Measurements from ENCODE around the gene ZNF416.

ZNF416 gene

GRCh38 chr19:57578487-57579205 is at the start of gene ZNF416:
ZNF416 (minus strand) TSS chr19:57578911; CDS start chr19:57578704, 207 bp downstream.
- H3K4me1 ChIP-seq (ENCODE audit: control insufficient read depth in 5 of 5, insufficient read depth in 5 of 5, low read length in 5 of 5): peaks cover 3 to 25% (median 22%) of the 10 kb centered on the region in 5 donors
- no peaks in the 10 kb centered on the region for H3K27me3 ChIP-seq (ENCODE audit: control insufficient read depth in 5 of 5, insufficient read depth in 4 of 5, low read length in 5 of 5)
- H3K4me3 ChIP-seq (ENCODE audit: low read depth in 1 of 5, low read length in 5 of 5): peak within 1 kb of the TSS; percentile 73 to 98 (median 92)
- H3K9ac ChIP-seq (ENCODE audit: low read length in 5 of 5): peak within 1 kb of the TSS in 4 of 5 donors; percentile 70 to 91 (median 88)
- peak within 1 kb of the TSS; percentile 46 for H3K27ac ChIP-seq (ENCODE audit: low read depth, low read length)
- peaks cover 13 to 34% (median 29%) of the 10 kb centered on the region in 5 donors for H3K36me3 ChIP-seq (ENCODE audit: control insufficient read depth in 5 of 5, insufficient read depth in 5 of 5, low read length in 5 of 5)
- peaks cover 34 to 48% (median 39%) of the 10 kb centered on the region in 5 donors for H3K9me3 ChIP-seq (ENCODE audit: control insufficient read depth in 5 of 5, low read length in 5 of 5)

GRCh38 chr19:57623091-57623490 is 44.4 kb upstream of the ZNF416 start:
- H3K9ac ChIP-seq (ENCODE audit: low read length in 5 of 5): no peak overlapping the region

GRCh38 chr19:57620673-57621348 is 42.1 kb upstream of the ZNF416 start:
- H3K4me1 ChIP-seq (ENCODE audit: control insufficient read depth in 5 of 5, insufficient read depth in 5 of 5, low read length in 5 of 5): peaks cover 0 to 5% (median 0%) of the 10 kb centered on the region in 5 donors
- H3K9me3 ChIP-seq (ENCODE audit: control insufficient read depth in 5 of 5, low read length in 5 of 5): peaks cover 91 to 100% (median 98%) of the 10 kb centered on the region in 5 donors
- peak overlapping the region; percentile 41 to 96 (median 88) for H3K4me3 ChIP-seq (ENCODE audit: low read depth in 1 of 5, low read length in 5 of 5)
- H3K36me3 ChIP-seq (ENCODE audit: control insufficient read depth in 5 of 5, insufficient read depth in 5 of 5, low read length in 5 of 5): peaks cover 44 to 78% (median 70%) of the 10 kb centered on the region in 5 donors
- H3K27ac ChIP-seq (ENCODE audit: low read depth, low read length): no peak overlapping the region
- H3K9ac ChIP-seq (ENCODE audit: low read length in 5 of 5): peak overlapping the region in 1 of 5 donors; percentile 33
- H3K27me3 ChIP-seq (ENCODE audit: control insufficient read depth in 5 of 5, insufficient read depth in 4 of 5, low read length in 5 of 5): peaks cover 0 to 3% (median 0%) of the 10 kb centered on the region in 5 donors

More at GRCh38 chr19:57623091-57623490, 44.4 kb upstream of the ZNF416 start:
- Histone ChIP-seq H3K27me3 (ENCODE audit: control insufficient read depth in 5 of 5, insufficient read depth in 4 of 5, low read length in 5 of 5) (peaks cover 0 to 3% (median 0%) of the 10 kb centered on the region in 5 donors), H3K9me3 (ENCODE audit: control insufficient read depth in 5 of 5, low read length in 5 of 5) (peaks cover 74 to 95% (median 90%) of the 10 kb centered on the region in 5 donors), H3K4me1 (ENCODE audit: control insufficient read depth in 5 of 5, insufficient read depth in 5 of 5, low read length in 5 of 5) (peaks cover 0 to 5% (median 0%) of the 10 kb centered on the region in 5 donors), H3K4me3 (ENCODE audit: low read depth in 1 of 5, low read length in 5 of 5) (peak overlapping the region in 3 of 5 donors; percentile 65 to 96 (median 88)), H3K27ac (ENCODE audit: low read depth, low read length) (no peak overlapping the region), H3K36me3 (ENCODE audit: control insufficient read depth in 5 of 5, insufficient read depth in 5 of 5, low read length in 5 of 5) (peaks cover 40 to 57% (median 48%) of the 10 kb centered on the region in 5 donors)

- H3K36me3 ChIP-seq (ENCODE audit: control insufficient read depth in 5 of 5, insufficient read depth in 5 of 5, low read length in 5 of 5): peaks cover 13 to 48% (median 45%) of the 10 kb centered on the region in 5 donors
These were observed 36.6 kb upstream of the ZNF416 start for GRCh38 chr19:57615346-57615745.

GRCh38 chr19:57613941-57614743 is 35.4 kb upstream of the ZNF416 start, which contains the start of gene ZNF134:
ZNF134 (plus strand) TSS chr19:57614242; CDS start chr19:57619469, 5,227 bp downstream.
- Histone ChIP-seq H3K27me3 (ENCODE audit: control insufficient read depth in 5 of 5, insufficient read depth in 4 of 5, low read length in 5 of 5) (no peaks in the 10 kb centered on the region), H3K9ac (ENCODE audit: low read length in 5 of 5) (peak within 1 kb of the TSS; percentile 23 to 91 (median 87)), H3K36me3 (ENCODE audit: control insufficient read depth in 5 of 5, insufficient read depth in 5 of 5, low read length in 5 of 5) (peaks cover 5 to 36% (median 33%) of the 10 kb centered on the region in 5 donors), H3K4me1 (ENCODE audit: control insufficient read depth in 5 of 5, insufficient read depth in 5 of 5, low read length in 5 of 5) (peaks cover 0 to 19% (median 17%) of the 10 kb centered on the region in 5 donors), H3K27ac (ENCODE audit: low read depth, low read length) (no peak within 1 kb of the TSS), H3K9me3 (ENCODE audit: control insufficient read depth in 5 of 5, low read length in 5 of 5) (peaks cover 36 to 59% (median 44%) of the 10 kb centered on the region in 5 donors), H3K4me3 (ENCODE audit: low read depth in 1 of 5, low read length in 5 of 5) (peak within 1 kb of the TSS; percentile 88 to 97 (median 96))

More at GRCh38 chr19:57615346-57615745, 36.6 kb upstream of the ZNF416 start:
- Histone ChIP-seq H3K9ac (ENCODE audit: low read length in 5 of 5) (no peak overlapping the region), H3K9me3 (ENCODE audit: control insufficient read depth in 5 of 5, low read length in 5 of 5) (peaks cover 49 to 71% (median 56%) of the 10 kb centered on the region in 5 donors), H3K4me3 (ENCODE audit: low read depth in 1 of 5, low read length in 5 of 5) (peak overlapping the region; percentile 88 to 97 (median 96)), H3K27ac (ENCODE audit: low read depth, low read length) (no peak overlapping the region), H3K4me1 (ENCODE audit: control insufficient read depth in 5 of 5, insufficient read depth in 5 of 5, low read length in 5 of 5) (peaks cover 0 to 19% (median 17%) of the 10 kb centered on the region in 5 donors), H3K27me3 (ENCODE audit: control insufficient read depth in 5 of 5, insufficient read depth in 4 of 5, low read length in 5 of 5) (no peaks in the 10 kb centered on the region)

GRCh38 chr19:57611113-57611512 is 32.4 kb upstream of the ZNF416 start:
- H3K4me1 ChIP-seq (ENCODE audit: control insufficient read depth in 5 of 5, insufficient read depth in 5 of 5, low read length in 5 of 5): peaks cover 10 to 19% (median 17%) of the 10 kb centered on the region in 5 donors
- no peak overlapping the region for H3K27ac ChIP-seq (ENCODE audit: low read depth, low read length)
- no peaks in the 10 kb centered on the region for H3K27me3 ChIP-seq (ENCODE audit: control insufficient read depth in 5 of 5, insufficient read depth in 4 of 5, low read length in 5 of 5)
- no peak overlapping the region for H3K4me3 ChIP-seq (ENCODE audit: low read depth in 1 of 5, low read length in 5 of 5)
- no peak overlapping the region for H3K9ac ChIP-seq (ENCODE audit: low read length in 5 of 5)
- peaks cover 24 to 47% (median 28%) of the 10 kb centered on the region in 5 donors for H3K9me3 ChIP-seq (ENCODE audit: control insufficient read depth in 5 of 5, low read length in 5 of 5)
- peaks cover 9 to 22% (median 12%) of the 10 kb centered on the region in 5 donors for H3K36me3 ChIP-seq (ENCODE audit: control insufficient read depth in 5 of 5, insufficient read depth in 5 of 5, low read length in 5 of 5)

- H3K9ac ChIP-seq (ENCODE audit: low read length in 5 of 5): peak overlapping the region in 1 of 5 donors; percentile 16
- peaks cover 20 to 44% (median 33%) of the 10 kb centered on the region in 5 donors for H3K36me3 ChIP-seq (ENCODE audit: control insufficient read depth in 5 of 5, insufficient read depth in 5 of 5, low read length in 5 of 5)
- H3K4me3 ChIP-seq (ENCODE audit: low read depth in 1 of 5, low read length in 5 of 5): peak overlapping the region in 3 of 5 donors; percentile 6 to 14 (median 12)
- H3K27ac ChIP-seq (ENCODE audit: low read depth, low read length): no peak overlapping the region
- H3K4me1 ChIP-seq (ENCODE audit: control insufficient read depth in 5 of 5, insufficient read depth in 5 of 5, low read length in 5 of 5): peaks cover 0 to 10% (median 0%) of the 10 kb centered on the region in 5 donors
- no peaks in the 10 kb centered on the region for H3K27me3 ChIP-seq (ENCODE audit: control insufficient read depth in 5 of 5, insufficient read depth in 4 of 5, low read length in 5 of 5)
- peaks cover 37 to 69% (median 51%) of the 10 kb centered on the region in 5 donors for H3K9me3 ChIP-seq (ENCODE audit: control insufficient read depth in 5 of 5, low read length in 5 of 5)
These were observed 28.2 kb upstream of the ZNF416 start for GRCh38 chr19:57606931-57607330.

- H3K9ac ChIP-seq (ENCODE audit: low read length in 5 of 5): peak within 1 kb of the TSS in 4 of 5 donors; percentile 65 to 86 (median 76)
- H3K4me1 ChIP-seq (ENCODE audit: control insufficient read depth in 5 of 5, insufficient read depth in 5 of 5, low read length in 5 of 5): peaks cover 0 to 16% (median 14%) of the 10 kb centered on the region in 5 donors
- H3K4me3 ChIP-seq (ENCODE audit: low read depth in 1 of 5, low read length in 5 of 5): peak within 1 kb of the TSS; percentile 78 to 97 (median 92)
- no peaks in the 10 kb centered on the region for H3K27me3 ChIP-seq (ENCODE audit: control insufficient read depth in 5 of 5, insufficient read depth in 4 of 5, low read length in 5 of 5)
- H3K27ac ChIP-seq (ENCODE audit: low read depth, low read length): no peak within 1 kb of the TSS
- peaks cover 10 to 29% (median 20%) of the 10 kb centered on the region in 5 donors for H3K9me3 ChIP-seq (ENCODE audit: control insufficient read depth in 5 of 5, low read length in 5 of 5)
- peaks cover 6 to 17% (median 13%) of the 10 kb centered on the region in 5 donors for H3K36me3 ChIP-seq (ENCODE audit: control insufficient read depth in 5 of 5, insufficient read depth in 5 of 5, low read length in 5 of 5)
These were observed 21.2 kb upstream of the ZNF416 start, which contains the start of gene ZNF530 for GRCh38 chr19:57599761-57600383. ZNF530 (plus strand) TSS chr19:57599885; CDS start chr19:57604346, 4,461 bp downstream.
